Fibroblast of skin of abdomen (primary cell): ENCODE measurements around the gene UBL3.

Experiments used
- DNase-seq: peaks from one replicate; pipeline ENCODE4 v3.0.0-alpha.2; 2013

UBL3 gene

DNA sequence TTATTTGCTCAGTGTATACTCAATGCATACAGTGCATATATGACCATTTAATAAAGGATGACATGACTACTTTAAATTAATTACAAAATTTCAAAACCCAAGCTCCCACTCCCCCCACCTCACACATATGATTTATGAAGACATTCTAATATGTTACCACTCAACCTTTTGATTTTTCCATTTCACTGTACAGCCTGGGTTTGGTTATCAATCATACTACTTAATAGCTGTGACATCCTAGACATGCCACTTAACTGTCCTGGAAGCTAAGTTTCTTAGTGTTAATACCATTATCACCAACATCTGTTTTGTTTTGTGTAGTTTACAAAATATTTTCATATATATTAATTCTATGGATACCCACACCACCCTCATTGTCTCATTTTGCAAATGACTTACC lies 42.2 kb downstream of the UBL3 start:
- no peak for DNase-seq

DNA sequence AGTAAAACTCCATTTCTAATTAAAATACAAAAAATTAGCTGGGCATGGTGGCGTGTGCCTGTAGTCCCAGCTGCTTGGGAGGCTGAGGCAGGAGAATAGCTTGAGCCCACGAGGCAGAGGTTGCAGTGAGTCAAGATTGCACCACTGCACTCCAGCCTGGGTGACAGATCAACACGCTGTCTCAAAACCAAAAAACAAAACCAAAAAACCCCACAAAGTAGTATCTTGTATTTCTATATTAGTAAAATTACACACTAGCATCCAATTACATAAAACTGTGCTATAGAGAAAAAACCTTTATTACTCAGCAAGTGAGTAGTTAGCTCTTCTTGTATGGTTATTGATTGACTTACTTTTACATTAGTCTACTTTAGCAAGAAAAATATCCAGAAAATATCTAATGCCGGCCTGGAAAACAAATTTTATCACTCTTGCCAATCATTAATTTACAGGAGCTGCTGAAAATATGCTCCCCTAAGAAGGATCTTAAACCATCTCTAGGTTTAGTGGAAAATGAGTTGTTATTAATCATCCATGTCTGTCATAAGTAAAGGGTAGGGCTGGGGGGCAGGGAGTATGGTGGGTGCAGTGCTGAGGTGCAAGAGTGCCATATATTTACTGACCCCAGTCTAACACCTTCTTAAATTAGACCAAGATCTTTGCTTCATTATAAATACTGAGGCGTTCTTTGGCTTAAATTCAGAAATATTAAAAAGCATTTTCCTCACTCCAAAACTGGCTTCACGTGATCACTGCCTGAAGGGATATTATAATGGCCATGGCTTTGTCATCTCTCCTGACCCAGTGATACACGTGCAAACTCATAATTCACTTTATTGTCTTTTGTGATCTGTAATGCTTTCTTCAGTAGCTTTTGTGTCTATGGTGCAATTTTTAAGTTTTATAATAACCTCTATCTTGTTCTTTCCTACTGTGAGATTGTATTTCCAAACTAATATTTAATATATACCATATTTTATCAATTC lies 44.1 kb downstream of the UBL3 start:
- DNase-seq, result no peak

DNA sequence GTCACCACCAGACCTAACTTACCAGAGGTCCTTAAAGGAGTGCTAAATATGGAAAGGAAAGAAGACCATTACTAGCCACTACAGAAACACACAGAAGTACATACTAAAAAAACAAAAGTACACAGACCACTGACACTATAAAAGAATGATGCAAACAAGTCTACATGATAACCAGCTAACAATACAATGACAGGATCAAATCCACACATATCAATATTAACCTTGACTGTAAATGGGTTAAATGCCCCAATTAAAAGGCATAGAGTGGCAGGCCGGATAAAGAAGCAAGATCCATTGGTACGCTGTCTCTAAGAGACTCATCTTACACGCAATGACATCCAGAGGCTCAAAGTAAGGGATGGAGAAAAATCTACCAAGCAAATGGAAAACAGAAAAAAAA lies 47.2 kb downstream of the UBL3 start:
- no peak for DNase-seq

DNA sequence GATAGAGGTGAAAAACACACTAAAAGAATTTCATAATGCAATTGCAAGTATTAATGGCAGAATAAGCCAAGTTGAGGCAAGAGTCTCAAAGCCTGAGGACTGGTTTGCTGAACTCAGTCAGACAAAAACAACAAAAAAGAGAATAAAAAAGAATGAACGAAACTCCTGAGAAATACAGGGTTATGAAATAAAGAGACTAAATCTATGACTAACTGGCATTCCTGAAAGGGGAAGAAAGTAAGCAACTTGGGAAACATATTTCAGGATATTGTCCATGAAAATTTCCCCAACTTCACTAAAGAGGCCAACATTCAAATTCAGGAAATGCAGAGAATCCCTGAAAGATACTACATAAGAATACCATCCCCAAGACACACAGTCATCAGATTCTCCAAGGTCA lies 47.8 kb downstream of the UBL3 start:
- DNase-seq, result peak; percentile 28

DNA sequence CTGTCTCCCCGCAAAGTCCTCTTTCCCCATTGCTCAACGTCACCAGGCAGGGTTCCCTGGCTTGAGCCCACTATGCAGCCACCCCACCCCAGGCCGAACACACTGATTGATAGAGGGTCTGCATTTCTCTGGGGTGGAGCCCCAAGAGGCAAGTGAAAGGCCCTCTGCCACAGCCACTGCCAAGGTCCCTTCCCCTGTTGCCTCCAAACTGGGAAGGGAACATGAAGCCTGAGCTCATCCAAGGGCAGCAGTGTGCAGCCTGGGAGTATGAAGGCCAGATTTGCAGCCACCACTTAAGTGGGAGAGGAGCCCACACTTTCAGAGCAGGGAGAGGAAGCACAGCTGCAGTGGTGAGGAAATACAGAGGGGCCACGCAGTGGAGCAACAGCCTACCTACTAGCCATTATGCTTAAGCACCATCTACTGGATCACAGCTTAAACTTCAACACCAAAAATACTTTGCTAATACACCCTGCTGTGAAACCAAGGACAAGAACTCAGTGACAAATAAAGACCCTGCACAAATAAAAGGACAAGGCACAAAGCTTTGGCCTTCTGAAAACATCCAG lies 48.6 kb downstream of the UBL3 start:
- DNase-seq, result no peak

DNA sequence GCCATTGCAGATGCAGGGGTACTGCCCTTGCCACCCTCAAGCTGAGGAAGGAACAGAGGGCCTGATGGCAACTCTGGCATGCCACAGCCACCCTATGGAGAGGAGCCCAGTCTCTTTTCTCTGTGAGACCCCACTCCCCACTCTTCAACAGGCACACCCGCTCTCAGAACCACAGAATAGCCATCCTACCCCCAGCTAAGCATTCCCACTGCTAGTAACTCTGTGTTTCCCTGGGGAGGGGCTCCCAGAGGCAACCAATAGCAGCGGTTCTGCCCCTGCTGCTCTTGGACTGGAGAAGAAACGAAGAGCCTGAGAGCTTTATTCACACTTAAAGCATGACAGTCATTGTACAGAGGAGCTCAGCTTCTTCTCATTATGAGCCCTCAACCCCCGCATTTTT lies 49.3 kb downstream of the UBL3 start:
- DNase-seq, result no peak

DNA sequence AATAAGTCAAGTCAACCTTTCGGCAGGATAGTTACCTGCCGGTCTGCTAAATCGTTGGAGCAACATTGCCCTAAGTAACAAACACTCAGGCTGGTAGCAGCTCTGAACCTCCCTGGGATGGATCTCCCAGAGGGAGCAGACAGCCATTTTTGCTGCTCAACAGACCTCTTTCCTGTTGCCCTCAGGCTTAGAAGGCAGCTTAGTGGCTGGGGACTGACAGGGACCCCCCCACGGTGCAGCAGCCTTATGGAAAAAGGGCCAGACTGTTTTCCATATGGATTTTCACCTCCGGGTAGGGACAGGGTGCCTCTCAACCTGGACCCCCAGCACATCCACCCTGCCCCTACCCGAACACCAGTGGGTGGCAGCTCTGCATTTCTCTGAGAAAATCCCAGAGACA lies 49.7 kb downstream of the UBL3 start:
- no peak for DNase-seq

DNA sequence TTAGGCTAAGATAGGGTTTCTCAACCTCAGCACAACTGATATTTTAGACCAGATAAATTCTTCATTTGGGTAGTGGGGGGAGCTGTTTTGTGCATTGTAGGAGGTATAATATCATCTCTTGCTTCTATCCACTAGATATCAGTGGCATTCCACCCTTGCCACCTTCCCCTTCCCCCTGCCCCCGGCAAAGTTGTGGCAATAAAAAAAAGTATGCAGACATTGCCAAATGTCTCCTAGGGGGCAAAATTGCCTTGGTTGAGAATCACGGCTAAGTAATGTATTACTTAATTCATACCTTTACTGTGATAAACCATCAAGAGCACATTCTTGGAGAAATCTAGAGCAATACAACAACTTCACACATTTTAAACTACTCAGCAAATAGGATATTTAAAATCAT lies 51.4 kb downstream of the UBL3 start:
- no peak for DNase-seq

DNA sequence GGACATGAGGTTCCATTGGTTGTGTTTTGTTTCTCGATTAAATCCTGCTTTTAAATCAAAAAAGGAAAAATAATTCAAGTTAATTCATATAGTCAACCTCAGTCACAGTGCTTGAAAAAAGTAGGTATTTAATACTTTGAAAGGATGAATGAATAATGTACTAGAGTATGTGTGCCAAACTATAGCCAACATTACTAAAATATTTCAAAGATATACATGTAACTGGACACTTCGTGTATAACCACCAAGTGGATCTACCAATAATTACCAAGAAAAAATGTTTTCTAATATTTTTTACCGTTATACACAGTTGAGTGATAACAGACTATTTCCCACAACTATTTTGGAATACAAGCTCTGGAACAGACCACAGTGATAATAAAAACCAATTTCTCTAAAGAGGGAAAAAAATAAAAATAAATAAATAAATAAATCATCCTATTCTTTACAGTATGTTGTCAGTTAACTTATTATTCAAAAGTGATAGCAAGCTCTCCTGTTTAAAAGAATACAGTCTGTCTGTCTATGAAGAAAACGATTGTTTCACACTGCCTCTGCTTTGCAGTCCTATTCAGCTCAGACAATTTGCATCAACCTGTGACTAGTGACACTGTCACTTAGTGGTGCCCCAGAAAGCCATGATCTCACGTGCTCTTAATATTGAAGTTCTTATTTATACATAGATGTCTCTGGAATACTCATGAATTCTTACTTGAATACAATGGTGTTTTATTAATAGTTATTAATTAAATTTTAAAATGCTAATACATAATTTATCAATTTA lies 58.2 kb downstream of the UBL3 start:
- DNase-seq, result peak; percentile 32

DNA sequence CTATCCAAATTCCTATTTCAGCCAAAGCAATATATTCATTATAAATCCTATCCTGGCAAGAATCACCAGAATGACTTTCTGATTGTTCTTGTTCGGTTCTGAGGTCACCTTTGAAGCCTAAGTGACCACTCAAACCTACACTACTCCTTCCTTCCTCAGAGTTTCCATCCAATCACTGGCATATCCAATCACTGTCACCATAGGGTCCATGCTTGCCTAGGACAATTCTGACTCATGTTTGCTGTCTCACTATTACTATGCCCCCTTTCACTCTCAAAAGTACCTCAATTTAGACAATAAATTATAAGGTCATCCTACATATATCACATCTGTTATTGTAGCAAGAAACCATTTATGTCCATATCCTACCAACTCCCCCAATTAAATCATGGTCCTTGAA lies 58.9 kb downstream of the UBL3 start:
- DNase-seq, result no peak

DNA sequence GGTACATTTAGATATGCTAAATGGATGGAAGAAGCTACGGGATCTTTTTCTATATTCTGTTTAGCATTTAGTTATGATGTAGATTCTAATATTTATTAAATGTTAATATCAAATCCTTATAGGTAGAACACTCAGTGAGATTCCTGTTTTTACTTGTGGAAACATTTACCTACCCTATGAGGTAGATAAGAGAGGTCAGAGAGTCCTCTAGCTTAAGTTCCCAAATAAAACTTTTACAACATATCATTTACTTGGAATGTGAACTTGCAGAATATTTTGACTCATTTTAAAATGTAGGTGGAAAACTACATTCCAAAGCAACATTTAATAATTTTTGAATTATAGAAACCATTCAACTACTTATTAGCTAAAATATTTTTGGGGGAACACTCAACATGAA lies 63.7 kb downstream of the UBL3 start:
- DNase-seq, result no peak

DNA sequence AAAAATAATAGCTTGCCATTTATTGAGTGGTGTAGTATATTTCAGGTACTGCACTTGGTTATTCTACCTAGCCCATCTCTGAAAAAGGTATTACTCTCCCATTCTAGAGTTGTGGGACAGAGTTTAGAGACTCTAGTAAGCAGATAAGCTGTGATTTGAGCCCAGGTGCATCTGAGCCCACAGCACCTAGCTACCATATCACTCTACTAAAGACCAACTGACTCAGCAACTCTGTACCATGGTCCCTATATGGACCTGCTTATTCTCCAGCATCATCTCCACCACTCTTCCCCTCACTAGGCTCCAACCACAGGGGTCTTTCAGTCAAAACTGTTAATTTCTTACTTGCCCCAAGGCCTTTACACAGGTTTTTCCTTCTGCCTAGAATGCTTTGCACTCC lies 64.4 kb downstream of the UBL3 start:
- DNase-seq, result no peak

DNA sequence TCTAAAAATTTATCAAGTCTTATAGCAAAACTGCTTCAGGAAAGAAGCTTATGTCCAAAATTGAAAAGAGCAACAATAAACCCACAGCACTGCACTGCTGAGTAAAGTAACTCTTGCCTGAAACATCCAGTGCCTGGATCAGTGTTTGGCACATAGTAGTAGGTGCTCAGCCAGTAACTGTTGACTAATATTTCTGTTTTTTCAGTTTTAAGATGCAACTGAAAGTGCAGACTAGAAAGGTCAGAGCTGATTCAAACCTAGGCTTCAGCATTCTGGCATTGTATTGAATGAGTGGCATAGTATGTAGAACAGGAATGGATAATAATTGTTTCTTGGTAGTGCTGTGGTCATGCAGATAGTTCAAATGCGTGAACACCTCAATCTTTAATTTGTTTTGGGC lies 67.6 kb downstream of the UBL3 start:
- DNase-seq, result no peak

DNA sequence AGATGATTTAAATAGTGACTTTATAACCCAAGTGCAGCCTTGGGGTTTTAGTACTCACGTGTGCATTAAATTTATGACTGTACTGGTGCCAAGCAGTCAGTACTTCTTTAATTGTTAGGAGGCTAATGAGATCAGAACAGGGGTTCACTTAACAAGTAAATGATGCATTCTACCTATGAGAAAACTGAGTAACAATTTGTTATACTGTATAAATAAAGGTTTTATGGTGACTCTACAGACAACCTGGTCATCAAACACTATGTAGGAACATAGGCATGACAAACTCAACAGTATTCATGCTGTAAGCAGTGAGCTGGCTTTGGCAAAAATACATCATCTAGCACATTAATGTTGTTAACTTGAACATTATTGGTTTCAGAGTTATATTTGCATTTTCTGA lies 75.6 kb downstream of the UBL3 start:
- no peak for DNase-seq

DNA sequence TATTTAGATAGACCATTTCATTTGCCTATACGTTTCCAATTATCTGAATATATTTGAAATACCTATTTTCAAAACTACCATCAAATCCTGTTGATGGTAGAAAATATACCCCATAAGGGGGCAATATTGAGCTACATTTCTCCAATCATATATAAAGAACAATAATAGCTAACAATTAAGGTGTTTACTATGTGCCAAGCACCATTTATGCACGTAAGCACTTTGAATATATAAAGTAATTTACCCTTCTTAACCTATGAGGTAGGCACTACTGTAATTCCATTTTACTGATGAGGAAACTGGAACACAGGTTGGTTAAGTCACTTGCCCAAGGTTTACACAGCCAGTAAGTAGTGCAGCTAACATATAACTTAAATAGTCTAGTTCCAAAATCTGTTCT lies 79.2 kb downstream of the UBL3 start:
- peak; percentile 45 for DNase-seq

DNA sequence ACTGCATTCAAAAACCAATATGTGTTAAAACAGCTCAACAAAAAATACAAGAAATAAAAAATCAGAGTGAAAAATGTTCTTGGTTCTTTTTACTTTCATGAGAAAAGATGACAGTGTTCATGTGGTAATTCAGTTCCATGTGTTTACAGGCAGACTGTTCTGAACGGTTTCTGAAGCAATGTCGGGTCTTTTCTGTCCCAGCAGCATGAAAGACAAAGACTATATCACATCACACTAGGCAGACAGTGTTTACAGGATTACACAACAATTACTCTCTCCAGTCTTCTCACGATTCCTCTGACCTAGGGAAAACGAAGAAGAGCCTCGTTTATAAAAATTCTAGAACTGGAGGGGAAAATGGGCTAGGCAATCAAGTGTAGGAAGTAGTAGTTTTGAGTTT lies 83.4 kb downstream of the UBL3 start:
- no peak for DNase-seq

DNA sequence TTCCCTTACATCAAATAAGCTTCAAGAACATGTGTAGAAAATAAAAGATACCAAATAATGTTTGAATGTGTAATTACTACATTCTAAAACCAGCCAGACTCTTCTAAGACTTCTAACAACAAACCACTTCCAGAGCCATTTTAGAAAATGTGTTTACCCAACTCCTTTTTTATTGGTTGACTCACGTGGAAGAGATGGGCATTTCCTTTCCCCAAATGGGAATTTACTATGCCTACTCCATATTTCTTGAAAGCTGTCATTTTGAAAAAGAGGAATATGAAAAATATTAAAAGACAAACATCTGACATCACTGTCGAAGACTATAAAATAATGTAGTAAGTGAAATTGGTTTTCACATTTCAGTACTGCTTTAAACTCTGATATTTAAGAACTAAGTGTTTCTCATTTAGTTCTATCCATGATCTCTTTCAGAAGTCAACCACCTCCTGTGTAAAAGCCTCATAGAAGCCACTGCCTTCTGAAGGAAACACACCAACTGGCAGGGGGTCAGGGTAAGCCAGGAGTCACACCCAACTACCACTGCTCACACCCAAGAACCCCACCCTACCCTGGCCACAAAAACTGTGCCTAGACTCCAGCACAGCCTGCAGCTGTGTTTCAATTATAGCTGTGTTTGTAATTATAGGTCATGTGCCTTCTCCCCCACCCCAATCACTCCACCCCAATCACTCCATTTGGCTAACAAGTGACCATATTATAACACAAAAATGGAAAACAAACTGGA lies 86.8 kb downstream of the UBL3 start:
- no peak for DNase-seq

DNA sequence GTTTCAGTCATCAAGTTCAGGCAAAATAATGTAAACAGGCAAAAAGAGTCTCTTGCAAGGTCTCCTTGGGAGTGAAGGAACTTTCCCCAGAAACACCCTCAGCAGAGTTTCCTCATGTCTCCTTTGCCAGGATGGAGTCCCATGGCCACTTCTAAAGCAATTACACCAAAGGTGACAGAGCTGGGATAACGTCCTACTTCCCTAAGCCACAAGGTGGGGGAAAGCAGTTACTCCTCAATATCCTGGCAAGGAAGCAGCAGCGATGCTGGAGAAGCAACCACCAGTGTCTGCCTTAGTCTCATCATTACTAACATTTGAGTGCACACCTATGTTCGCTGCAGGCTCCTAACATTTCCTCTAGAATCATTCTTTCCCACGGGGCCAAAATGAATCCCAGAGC lies 88.6 kb downstream of the UBL3 start:
- no peak for DNase-seq

DNA sequence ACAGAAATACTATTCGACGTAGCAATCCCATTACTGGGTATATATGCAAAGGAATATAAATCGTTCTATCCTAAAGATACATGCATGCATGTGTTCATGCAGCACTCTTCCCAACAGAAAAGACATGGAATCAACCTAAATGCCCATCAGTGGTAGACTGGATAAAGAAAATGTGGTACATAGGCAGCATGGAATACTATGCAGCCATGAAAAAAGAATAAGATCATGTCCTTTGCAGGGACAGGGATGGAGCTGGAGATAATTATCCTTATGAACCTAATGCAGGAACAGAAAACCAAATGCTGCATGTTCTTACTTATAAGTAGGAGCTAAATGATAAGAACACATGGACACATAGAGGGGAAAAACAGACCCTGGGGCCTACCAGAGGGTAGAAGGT lies 89.3 kb downstream of the UBL3 start:
- no peak for DNase-seq

DNA sequence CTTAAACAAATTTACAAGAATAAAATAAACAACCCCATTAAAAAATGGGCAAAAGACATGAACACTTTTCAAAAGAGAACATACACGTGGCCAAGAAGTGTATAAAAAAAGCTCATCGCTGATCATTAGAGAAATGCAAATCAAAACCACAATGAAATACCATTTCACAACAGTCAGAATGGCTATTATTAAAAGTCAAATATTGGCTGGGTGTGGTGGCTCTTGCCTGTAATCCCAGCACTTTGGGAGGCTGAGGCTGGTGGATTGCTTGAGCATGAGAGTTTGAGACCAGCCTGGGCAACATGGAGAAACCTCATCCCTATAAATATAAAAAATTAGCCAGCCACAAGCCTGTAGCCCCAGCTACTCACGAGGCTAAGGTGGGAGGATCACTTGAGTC lies 89.9 kb downstream of the UBL3 start:
- no peak for DNase-seq

DNA sequence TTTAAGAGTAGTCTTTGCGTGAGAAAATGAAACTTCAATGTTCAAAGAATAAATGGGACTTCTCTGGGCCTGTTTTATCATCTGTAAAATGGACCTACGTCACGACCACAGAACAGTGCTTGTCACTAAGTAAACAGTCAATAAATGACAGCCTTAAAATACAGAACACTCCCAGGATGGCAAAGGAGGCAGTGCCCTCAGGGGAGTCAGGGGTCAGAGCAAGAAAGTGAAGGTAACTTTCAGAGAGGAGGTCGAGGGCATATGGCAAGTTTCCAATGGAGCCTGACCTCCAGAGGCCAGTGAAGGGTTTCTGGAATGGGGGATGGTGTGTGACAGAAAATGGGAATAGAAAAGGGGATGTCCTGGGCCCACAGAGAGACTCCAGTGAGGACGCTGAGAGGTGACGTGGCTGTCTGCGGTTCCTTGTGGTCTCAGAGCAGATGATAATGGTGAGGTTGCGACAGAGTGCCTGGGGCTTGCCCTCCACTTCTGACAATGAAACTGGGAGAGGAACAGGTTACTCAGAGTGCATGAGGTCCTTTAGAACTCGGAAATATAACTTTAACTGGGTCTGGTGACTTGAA lies 91.8 kb downstream of the UBL3 start:
- DNase-seq, result no peak

DNA sequence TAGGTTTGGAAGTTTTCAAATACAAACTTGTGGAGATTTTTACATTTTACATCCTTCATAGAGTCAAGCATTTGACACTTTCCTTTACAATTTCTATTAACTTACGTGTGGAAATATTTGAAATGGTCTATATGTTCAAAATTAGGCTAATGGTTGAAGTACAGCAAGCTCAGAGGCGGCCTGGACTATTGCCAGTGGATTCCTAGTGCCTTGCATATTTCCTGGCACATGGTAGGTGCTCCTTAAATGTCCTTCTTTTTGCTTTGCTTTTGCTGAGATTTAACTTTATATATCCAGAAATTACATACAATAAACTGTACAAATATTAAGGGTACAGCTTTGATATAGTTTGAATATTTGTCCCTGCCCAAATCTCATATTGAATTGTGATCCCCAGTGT lies 93.9 kb downstream of the UBL3 start:
- DNase-seq, result peak; percentile 62

DNA sequence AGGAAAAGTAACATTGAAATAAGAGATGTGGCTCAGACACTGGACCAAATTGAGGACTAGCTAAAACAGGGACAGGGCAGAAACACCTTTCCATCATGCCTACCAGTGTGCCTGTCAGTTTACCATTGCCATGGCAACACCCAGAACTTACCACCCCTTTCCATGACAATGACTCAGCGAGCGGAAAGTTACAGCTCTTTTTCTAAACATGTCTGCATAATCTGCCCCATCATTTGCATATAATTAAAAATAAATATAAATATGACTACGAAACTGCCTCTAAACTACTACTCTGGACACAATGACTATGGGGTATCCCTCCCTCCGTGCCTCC lies 96.0 kb downstream of the UBL3 start:
- peak; percentile 37 for DNase-seq
